GM19025 (cell line): ENCODE data around the gene CHPF2.

Experiments used
- ATAC-seq: cut with Tn5 transposase; IDR thresholded peaks from one replicate; pipeline ENCODE4 v1.9.1; 2021; ENCODE audit warnings: mild to moderate bottlenecking, low read depth, moderate library complexity; ENCODE audit not compliant: unreplicated experiment

Gene CHPF2

DNA sequence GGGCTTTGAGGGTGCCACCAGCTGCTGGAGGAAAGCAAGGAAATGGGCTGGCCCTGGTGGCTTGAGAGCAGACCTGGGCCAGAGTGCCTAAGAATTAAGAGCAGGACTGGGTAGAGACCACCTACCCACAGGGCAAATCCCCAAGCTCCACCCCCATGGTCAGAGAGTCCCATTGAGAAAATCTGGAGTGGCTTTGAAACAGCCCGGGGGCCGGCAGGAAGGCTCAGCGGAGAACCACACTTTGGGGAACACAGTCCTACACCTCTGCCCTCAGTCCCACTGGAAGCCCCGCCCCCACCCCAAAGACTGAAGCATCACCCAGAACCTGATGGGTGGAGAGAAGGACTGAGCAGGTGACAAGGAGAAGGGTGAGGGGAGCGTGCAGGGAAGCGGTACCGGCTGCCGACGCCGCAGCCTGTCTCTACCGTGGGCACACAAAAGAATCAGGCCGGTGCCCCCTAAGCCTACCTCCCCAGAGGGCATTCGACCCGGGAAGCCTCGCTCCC lies 12.6 kb downstream of the CHPF2 start:
- no peak for ATAC-seq

DNA sequence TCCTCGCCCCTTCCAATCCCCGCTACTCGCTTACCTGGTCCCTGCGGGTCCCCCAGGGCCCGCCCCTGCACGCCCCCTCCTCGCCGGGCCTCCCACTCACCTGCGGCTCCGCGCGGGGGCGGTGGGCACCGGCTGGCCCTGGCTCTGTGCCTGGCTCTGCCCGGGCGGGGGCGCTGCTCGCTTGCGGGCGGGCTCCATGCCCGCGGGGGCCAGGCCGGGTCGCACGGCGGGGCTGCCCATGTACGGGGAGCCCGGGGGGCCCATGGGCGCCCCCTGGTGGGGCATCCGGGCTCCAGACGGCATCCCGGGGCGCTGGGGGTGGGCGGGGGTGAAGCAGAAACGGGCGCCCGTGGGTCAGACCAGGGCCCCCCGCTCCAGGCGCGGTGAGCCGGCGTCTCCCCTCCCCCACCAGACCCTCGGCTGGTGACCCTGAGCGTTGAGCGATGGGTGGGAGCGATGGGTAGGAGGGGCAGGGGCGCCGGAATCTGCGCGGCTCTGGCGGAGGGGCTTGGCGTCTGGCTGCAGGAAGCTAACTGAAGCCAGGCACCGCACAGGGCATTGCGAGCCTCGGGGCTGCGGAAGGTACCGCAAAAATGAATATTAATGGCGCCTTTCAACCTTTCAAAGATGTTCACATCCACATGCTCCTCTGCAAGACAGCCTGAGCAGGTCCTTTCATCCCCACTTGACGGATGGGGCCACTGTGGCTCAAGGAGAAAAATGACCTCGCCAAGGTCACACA lies 13.2 kb downstream of the CHPF2 start:
- ATAC-seq = no peak

DNA sequence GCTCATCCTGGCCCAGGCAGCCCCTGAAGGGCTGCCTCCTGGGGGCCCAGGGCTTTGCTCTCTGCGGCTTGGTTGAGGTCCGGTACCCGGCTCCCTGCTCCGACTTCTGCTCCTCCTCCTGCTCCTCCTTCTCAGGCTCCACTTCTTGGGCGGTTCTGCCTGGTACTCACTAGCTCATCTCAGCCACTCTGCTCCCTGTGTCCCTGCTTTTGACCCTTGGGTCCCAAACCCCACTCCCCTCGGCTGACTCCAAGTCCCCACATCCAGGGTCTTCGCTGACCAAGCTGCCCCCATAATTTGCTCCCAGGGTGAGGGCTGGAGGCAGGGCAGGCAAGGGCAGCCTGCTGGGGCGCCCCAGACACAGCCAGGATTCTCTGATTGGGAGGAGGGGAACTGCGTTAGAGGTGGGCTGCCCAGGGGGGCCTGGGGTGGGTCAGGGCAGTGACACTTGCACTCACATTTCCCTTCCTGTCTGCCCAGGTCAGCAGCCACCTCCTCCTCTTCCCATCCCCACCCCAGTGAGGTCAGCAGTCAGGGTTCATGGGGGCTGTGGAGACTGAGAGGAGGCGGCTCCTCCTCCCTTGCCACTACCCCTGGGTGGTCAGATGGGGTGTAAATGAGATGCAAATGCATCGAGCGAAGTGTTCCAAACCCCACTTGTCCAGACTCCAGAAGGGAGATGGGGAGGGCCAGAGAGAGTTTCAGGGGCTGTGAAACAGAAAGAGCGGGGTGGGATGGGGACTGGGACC lies 14.0 kb downstream of the CHPF2 start:
- ATAC-seq = no peak

DNA sequence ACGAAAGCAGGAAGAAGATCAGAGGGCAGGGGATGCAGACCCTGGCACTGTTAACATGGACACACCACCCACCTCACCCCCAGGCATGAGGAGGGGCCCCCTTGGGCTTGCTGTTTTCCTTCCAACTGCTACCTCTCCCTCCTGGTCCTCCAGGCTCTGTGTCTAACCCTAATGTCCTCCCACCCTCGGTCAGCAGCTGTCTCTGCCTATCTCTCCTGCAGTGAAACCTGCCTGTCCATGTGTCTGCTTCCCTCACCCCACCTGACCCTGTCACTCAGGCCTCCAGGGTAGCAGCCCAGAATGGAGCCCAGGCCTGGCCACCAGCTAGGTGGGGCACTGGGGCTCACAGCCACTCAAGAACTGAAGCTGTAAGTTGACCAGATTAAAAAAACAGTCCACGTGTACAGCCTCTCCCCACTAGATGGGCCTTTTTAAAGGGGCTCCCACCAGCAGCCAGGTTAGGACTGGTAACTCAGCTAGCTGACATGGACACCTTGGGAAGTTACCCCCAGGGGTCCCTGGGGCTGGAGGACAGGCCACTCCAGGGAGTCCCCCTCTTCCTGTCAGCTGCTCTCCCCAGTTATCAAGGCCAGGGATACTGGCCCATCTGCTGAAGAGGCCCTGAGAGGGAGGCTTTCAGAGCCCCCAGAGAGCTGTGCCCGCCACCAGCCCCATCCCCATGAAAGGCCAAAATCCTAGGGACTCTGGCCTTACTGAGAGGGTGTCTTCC lies 14.7 kb downstream of the CHPF2 start:
- no peak for ATAC-seq

DNA sequence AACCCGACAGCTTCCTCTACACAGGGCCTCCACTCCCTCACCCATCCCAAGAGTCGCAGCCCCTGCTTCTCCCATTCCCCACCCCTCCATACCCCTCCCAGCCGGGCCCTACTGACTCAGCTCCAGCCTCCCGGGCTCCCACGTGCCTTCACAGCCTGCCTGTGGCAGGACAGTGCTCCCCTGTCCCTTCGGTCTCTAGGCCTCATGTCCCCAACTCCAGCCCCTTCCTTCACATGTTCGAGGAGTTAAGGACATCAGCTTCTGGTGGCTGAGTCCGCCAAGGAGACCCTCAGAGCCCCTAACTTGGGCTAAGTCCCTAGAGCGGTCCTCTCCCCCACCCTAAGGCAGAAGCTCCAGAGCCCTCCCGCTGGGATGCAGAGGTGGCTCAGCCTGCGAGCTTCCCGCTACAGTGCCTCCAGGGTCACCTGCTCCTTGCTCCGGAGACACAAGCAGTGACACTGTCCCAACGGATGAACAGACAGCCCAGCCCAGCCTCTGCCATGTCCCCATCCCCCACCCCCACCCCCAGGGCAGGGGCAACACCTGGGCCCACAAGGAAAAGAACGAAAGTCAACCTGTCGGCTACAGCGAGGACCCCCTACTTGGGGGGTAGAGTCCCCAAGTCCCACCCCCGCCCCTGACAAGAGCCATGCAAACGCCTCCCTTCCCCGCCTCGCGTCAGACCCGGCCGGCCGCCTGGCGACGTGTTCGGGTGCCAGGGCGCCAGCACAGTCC lies 15.5 kb downstream of the CHPF2 start:
- no peak for ATAC-seq

DNA sequence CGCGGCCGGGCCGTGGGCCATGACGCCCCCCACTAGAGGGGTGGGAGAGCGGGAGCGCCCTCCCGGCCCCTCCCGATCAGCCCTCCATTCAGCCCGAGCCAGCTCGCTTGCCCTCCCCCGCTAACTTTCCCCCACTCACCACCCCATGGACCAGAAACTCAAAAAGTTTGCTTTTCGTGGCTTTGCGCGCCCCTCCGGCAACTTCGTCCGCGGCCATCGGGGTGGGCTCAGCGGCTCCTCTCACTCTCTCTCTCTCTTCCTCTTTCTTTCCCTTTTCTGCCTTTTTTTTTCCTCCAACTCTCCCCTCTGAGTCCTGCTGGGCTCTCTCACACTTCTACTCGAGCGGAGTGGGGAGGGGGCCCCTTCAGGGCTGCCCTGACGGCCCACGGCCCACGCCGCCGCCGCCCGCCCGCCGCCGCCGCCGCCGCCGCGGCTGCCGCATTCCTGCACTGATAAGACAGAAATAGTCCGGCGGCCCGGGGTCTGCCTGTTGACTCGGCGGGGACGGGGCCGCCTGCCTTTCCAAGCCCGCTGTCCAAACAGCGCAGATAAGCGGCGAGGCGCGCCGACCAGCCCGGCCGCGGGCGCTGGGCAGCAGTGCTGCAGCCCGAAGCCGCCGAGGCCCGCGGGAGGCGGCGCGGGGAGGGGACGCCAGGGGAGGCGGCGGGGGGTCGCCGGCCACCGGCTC lies 16.2 kb downstream of the CHPF2 start, which contains the start of gene SMARCD3:
SMARCD3 (minus strand) TSS at position 349 of the 688 bp plus-strand sequence; CDS start at position 217, 132 bp downstream.
- no peak for ATAC-seq

DNA sequence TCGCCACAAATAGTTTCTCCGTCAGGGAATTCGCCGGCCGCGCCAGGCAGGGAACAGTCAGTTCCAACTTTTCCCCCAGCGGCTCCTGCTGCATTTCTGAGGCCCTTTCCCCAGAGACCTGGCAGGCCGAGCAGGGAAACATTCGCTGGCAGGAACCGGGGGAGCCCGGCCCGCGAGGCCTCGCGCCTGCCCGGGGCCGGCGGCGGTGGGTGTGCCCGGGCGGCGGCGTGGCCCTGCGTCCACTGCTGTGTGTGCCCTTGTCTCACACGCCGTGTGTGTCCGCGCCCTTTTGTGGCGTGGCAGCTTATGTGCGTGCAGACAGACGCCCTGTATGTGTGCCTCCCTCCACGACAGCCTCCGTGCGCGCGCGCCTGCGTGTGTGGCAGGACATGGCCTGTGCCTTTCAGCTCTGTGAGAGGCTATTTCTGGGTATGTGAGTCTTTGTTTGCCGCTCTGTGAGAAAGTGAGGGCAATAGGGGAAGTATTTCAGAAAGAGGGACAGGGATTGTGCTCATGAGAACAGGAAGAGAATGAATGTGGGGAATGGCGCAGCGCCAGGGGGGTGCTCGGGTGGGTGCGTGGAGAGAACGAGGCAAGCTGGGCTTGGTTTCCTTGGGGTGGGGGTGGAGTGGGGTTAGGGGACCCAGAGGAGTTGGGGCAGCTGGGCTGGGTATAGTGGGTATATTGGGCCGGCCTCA lies 16.9 kb downstream of the CHPF2 start:
- no peak for ATAC-seq

DNA sequence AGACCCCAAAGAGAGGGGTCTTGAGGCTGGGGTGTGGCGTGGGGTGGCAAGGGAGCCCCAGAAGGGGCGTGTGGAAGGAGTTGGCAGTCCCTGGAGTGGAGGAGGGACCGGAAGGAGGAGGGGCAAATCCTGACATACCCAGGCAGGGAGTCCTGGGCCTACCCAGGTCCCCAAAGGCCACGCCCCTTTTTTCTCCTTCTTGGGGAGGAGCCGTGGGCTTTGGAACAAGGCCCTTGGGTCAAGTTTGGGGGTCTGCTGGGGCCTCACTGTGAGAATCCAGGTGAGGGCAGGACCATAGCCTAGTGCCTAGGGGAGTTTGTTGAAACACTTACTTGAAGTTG lies 17.4 kb downstream of the CHPF2 start:
- no peak for ATAC-seq

DNA sequence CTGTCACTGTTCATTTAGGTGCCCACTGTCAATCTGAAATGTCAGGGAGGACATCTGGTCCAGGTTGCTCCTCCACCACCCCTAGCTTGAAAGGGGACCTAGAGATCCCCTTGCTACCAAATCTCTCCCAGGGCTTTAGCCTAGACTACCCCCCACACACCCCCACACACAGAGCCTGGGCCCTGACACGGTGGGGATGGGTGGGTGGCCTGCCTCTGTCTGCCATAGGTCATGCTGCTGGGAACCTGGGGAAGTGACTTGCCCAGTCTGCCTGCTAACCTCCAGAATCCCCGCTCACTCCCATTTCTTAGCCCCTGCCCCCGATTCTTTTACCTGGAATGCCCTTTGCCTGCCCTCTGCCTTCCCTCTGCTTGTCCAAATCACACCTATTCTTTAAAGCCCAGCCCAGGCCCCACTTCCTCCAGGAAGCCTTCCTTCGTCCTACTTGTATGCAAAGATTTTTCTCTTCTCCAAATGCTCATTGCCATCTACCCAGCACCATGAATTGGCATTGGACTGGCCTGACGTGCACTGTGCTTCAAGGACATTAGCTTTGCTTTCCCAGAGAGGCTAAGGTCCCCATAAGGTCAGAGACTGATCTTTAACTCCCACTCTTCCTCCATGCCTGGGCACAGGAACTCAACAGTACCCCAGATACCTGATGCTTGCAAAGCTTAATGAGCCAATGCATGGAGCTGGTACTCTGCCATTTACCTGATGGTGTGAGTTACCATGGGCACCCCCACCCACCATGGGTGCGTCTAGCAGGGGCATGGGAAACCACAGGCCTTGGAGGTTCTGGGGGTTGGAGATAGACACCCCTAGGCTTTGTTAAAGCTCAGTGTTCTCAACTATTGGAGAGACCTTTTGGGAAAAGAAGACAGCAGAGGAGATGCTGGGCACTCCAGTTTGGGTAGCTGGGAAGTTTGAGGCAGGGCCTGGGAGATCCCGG lies 18.2 kb downstream of the CHPF2 start:
- ATAC-seq = no peak

DNA sequence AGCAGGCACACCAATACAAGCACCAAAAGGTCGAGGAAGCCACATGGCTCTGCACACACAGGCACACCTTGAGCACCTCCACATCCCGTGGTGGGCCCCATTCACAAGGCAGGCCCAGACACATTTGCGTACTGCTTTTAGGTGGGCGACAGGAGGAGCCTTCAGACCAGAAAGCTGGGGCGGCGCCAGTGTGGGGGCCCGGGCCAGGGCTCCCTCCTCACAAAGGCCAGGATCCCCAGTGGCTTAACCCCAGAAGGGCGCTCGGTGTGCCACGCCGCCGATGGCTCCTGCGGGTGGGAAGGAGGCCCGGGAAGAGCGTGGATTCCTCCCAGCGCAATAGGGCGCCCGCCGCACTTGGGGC lies 19.0 kb downstream of the CHPF2 start:
- no peak for ATAC-seq

DNA sequence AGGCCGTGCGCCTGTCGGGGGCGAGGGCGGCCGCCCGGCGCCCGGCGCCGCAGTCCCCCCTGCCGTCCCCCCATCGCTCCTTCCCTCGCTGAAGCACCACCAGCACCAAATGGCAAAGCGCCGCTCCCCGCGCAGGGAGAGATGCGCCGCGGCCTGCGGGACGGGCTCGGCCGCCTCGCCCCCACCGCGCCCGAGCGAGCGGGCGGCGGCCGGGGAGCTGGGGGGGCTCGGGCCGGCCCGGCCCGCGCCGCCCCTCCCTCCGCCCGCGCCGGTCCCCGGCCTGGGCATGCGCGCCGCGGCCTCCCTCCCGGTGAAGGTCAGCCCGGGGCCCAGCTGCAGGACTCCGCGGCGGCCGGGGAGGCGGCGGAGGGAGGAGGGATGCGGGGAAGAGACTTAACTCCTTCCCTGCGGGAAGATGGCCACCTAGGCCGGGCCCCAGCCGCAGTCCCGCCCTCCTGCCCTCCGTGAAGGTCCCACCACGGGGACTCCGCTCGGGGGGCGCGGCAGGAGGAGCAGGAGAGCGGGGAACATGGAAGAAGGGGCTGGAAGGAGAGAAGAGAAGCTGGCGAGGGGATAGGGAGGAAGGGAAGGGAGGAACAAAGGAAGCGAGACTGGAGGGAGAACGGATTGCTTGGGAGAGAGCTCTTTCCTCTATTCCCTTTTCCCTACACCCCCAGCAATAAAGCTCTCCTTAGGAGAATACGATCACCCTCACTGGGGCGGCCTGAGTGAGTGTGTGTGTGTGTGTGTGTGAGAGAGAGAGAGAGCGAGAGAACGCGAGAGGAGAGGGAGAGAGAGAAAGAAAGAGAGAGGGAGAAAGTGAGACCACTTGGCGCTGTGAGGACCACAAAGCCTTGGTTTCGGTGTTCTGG lies 19.6 kb downstream of the CHPF2 start:
- no peak for ATAC-seq

DNA sequence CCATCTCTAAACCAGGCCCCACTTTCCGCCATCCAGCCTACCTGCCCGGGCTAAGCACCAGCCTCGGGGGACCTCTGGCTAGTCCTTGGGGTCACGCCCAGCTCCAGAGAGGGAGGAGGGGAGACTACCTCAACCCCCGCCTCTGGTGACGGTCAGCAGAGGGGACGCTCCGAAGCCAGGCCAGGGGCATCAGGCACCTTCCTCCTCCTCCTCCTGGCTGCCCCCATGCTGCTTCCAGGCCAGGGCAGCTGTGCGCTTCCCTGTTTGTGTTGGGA lies 20.2 kb downstream of the CHPF2 start:
- no peak for ATAC-seq

DNA sequence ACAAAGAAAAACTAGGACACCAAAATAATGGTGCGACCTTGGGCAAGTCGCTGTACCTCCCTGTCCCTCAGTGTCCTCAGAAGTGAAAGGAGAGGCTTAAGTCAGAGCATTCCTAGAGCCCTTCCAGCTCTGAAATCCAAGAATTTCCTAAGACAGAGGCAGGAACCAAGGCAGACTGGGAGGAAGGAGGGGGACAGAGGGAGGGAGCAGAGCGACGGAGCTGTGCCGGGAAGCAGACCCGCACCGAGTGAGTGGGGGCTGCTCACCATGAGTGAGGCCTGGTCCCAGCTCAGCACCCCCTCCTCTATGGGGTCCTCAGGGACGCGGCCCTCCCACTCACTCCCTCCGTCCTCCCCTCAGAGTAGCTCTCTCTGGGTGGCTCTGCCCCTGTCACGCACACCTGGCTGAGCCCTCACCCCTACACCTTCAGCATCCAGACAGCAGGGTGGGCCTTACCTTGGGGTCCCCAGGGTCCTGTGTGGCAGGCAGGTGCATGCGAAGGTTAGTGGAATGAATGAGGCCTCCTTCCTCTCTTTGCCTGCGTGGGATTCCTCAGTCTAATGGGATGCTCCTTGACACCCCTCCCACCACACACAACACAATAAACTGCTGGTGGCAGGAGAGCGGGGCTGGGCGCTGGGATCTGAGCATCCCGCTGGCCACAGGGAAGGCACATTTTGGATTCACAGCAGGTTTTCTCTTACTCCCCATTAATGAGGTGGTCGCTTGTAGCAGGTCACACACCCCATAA lies 20.9 kb downstream of the CHPF2 start:
- no peak for ATAC-seq

DNA sequence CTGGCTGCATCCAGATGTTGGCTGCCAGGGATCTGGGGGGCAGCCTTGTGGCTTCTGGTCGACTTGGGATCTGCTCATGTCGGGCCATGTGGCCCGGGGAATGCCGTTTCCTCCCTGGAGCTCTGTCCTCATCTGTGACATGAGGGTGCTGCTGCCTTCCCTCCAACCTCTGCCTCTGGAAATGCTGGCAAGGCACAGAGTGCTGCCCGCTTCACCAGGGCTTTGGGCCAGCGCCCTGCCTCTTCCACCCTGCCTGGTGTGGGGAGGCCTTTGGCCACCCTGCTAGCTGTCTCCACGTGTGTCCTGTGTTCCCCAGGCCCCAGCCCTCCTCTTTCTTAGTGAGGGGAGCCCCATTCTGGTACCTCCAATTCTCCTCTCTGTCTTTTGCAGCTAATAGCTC lies 22.0 kb downstream of the CHPF2 start:
- ATAC-seq = no peak

DNA sequence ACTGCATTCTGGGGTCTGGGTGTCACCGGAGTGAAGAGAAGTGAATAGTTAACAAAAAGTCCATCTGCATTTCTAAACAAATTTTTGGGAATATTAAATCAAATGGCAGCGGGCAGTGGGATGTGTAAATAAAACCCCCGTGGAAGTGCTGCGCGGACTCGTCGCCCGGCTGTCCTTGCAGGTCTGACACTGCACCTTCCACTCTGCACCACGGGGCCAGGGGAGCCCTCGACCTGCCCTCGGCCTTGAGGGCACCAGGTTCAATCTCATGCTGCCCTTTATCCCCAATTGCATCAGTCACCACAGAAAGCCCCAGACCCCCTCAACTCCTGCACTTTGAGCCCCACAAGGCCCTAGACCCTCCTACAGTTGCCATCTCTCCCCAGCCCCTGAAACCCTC lies 22.6 kb downstream of the CHPF2 start:
- no peak for ATAC-seq

DNA sequence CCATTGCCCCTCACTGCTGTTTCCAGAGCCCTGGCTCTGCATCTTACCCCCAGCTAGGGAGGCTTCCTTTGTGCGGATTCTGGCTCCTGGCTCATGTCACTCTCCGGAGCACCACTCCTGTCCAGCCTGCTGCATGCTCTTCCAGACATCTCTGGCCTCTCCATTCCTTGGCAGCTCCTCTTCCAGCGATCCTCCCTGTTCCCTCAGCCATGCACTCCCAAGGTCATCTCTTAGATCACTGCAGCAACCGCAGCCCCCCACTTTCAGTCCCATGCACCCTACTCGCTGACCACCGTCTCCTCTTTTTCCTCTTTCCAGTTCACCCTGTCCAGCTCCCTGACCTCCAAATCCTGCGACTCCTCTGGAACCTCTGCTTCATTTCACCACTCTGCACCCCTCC lies 23.1 kb downstream of the CHPF2 start:
- ATAC-seq = no peak

DNA sequence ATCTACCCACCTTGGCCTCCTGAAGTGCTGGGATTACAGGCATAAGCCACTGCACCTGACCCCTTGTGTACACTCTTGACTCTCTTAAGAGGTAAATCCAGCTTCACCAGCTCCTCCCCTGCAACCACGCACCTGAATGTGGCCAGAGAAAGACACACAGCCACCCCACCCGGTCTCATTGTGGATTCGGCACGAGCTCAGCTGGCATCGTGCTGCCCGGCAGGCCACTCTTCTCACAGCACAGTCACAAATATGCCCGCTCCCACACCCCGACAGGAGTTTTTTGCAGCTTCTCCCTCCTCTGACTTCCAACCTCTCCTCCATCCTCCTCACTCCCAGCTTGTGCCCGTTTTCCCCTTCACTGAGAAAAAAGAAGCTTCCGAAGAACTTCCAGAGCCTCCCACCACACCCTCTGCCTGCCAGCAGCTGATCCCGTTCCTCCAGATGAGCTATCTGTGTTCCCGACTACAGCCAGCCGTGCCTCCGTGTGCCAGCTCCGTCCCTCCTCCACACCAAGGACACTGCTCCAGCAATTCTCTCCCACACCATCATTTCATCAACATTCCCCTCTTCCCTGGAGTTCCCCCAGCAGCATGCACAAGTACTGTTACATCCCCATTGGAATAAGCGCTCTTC lies 24.2 kb downstream of the CHPF2 start:
- no peak for ATAC-seq
